Endothelial cell of hepatic sinusoid (primary cell): ENCODE measurements around the gene PSMC2.
"Not testable (repeated sequence)": the region's sequence is repeated elsewhere in the genome, so short reads cannot be mapped to it uniquely, and the experiment has no call there.

Source experiments
- in situ Hi-C: cut with HindIII; loops from 2 replicates; pipeline ENCODE4 v1.10.0; 2017; ENCODE audit warnings: low sequenced_read_pairs

PSMC2 gene

GRCh38 chr7:103373866-103374643 is 26.6 kb downstream of the PSMC2 start:
- in situ Hi-C loops, result no loop called here

DNA sequence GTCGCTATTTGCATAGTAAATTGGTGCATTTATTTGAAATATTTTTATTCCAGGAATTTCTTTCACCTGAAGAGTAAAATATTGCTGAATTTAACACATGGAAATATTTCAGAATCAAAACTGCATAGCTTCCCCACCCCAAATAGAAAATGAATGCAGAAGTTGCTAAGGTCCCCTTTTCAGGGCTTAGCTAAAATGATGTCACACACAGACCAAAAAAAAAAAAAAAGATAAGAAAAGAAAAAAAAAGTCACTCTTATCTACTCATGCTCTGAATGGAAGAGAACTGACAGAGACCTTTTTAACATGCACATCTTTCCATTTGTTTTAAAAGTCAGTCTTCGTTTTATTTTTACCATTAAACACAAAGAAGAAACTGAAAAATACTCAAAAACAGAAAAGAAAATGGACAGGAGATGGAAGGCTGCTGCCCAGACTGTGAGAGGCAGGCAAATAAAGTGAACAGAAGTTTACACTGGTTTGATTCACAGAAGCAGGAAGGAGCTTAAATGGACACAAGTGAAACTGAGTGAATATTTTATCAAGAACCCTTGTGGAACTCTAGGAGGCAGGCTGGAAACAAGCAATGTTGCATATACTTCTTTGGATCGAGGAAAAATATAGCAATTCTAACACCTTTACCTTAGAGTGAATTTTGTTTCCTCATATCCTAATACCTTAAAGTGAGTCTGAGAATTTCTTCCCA is 32.0 kb downstream of the PSMC2 start:
- in situ Hi-C loops, result no loop called here

DNA sequence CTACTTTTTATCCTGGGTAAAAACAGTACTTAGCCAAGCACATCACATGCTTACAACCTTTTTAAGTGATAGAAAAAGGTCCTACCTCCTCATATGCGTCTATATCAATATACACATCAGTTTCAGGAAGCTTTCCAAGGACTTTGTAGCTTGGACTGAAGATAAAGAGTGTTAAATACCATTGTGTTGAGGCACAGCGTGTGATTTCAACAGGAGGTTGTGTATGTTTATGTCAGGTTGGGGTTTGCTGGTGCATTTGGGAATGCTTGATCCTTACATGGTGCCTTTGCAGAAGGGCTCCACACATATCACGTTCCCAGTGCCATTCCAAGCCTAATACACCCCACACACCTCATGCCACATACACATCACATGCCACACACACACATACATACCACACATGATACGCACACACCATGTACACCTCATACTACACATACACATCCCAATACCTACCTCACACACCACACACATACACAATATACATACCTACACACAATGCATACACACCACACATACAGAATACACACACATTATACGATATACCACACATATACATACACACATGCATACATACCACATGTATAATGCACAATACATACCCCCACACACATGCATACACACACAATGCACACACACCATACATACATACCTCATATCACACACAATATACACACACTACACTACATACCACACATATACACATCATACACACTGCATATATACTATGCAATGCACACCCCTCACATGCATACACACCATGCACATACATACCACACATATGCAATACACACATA is 33.1 kb downstream of the PSMC2 start:
- in situ Hi-C loops, result no loop called here

GRCh38 chr7:103381280-103382031 is 34.0 kb downstream of the PSMC2 start:
- in situ Hi-C loops, result no loop called here

GRCh38 chr7:103382032-103382402 is 34.6 kb downstream of the PSMC2 start:
- in situ Hi-C loops, result no loop called here

GRCh38 chr7:103387242-103387641 is 39.8 kb downstream of the PSMC2 start:
- in situ Hi-C loops, result no loop called here

GRCh38 chr7:103388469-103389140 is 41.2 kb downstream of the PSMC2 start:
- in situ Hi-C loops, result no loop called here

- in situ Hi-C loops, result no loop called here
These were observed 41.8 kb downstream of the PSMC2 start for GRCh38 chr7:103389263-103389662.

DNA sequence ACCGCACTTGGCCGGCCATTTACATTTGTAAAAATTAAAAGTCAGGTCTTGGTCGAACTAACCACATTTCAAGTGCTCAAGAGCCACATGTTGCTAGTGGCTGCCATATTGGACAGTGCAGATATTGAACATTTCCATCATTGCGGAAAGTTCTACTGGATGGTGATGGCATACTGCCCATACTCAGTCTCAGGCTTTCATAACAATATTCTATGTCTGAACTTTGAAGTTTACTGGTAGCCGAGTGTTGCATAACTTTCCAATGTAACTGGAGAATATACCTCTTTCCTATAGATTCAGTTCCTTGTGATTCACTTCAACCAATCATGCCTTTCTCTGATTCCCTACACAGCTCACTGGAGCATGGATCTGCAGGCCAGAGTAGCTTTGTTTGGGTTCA is 43.7 kb downstream of the PSMC2 start:
- in situ Hi-C loops, result no loop called here

GRCh38 chr7:103391976-103392375 is 44.5 kb downstream of the PSMC2 start:
- in situ Hi-C loops, result no loop called here

- in situ Hi-C loops, result no loop called here
These were observed 47.1 kb downstream of the PSMC2 start for GRCh38 chr7:103394566-103394965.

DNA sequence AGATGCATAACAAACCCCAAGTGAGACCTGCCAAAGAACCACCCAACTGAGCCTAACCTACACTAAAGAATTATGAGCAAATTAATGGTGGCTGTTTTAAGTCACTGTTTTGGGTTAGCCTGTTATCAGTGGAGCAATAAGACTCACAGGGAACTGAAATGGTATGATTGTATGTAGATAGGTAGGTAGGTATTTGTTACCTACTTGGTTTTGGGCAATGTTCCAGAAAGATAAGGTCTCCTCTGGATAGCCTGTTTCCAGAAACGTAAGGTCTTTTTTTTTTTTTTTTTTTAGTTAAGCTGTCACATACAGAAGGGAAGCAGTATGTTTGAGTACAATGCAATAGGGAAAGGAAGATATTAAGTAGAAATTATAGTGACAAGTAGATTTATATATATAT is 47.6 kb downstream of the PSMC2 start:
- in situ Hi-C loops, result no loop called here

GRCh38 chr7:103396471-103396870 is 49.0 kb downstream of the PSMC2 start:
- in situ Hi-C loops, result no loop called here

DNA sequence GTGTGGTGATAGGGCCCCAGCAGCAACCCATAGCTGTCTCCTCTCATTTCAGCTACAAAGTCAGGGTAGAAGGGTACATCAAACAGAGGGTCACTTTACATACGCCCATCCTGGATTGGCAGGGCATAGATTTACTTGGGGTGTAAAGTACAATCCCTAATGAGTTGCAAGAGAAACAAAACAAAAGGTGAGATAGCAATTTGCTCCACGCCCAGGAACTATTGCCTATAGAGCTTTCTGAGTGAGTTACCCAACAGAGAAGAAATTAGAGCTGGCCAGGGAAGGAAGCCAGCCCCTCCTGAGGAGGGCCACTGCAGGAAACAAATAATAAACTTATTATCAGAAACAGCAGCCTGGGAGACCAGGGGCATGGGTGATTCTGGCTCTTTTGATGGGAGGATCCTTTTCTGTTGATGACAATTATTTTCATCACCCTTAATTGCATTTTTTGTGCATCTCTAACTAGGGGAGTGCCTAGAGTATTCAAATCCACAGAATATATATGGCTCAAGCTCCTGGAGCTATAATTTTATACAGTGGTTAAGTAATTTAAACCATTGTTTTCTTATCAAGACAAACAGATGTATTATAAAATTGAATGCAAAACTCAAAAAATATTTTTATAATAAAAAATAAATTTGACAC is 51.2 kb downstream of the PSMC2 start:
- in situ Hi-C loops, result no loop called here

GRCh38 chr7:103399687-103400086 is 52.2 kb downstream of the PSMC2 start:
- in situ Hi-C loops, result not testable (repeated sequence)

DNA sequence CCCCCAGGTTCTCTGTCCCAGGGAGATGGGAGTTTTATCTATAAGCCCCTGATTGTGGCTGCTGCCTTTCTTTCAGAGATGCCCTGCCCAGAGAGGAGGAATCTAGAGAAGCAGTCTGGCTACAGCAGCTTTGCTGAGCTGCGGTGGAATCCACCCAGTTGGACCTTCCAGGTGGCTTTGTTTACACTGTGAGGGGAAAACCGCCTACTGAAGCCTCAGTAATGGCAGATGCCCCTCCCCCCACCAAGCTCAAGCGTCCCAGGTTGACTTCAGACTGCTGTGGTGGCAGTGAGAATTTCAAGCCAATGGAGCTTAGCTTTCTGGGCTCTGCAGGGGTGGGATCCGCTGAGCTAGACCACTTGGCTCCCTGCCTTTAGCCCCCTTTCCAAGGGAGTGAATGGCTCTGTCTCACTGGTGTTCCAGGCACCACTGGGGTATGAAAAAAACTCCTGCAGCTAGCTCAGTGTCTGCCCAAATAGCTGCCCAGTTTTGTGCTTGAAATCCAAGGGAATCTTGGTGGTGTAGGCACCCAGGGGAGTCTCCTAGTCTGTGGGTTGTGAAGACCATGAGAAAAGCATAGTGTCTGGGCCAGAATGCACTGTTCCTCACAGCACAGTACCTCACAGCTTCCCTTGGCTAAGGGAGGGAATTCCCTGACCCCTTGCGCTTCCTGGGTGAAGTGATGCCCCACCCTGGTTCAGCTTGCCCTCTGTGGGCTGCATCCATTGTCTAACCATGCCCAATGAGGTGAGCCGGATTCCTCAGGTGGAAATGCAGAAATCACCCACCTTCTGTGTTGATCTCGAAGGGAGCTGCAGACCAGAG is 58.6 kb downstream of the PSMC2 start:
- in situ Hi-C loops, result not testable (repeated sequence)

DNA sequence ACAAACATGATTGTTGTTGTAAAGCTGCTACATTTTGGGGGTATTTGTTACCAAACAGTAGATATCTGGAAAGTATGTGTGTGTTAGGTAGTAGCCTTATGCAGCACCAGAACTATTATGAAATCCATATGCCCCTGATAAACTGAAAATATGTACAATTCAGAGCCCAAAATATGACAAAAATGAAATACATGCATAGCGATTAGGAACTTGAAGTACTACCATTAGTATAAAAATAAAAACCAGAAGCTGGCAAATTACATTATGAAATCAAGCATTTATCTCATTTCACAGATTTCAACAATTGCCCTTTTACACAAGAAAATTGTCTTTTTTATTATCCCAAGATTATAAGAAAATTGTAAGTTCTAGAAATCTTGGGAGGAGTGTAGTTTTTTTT is 64.7 kb downstream of the PSMC2 start:
- in situ Hi-C loops, result no loop called here

DNA sequence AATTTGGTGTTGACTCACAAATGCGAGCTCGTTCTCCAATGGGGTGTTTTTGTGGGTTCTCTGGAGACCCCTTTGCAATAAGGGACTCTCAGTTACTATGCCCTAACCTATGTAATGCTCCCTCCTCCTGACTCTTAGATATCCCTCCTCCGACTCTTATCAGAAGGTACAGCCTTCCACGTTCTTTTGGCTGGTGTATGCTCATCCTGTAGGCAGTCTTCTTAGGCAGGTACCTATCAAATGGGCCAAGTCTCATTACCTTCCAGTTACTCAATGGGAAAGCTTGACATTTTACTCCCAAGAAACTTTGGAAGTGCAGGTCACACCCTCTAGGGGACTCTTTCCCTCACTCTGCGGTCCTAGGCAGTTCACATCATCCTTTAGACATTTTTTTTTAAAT is 66.0 kb downstream of the PSMC2 start:
- in situ Hi-C loops, result no loop called here

- in situ Hi-C loops, result no loop called here
These were observed 70.8 kb downstream of the PSMC2 start for GRCh38 chr7:103418241-103418640.
